ENCODE data around the gene MYO6. TPM values are rescaled to one million over a fixed set of nuclear protein-coding genes. Genes with fewer than 3 reads are reported as not detected.

Gene MYO6
- total RNA-seq, 1 experiment from 2014 or later: 44.1 TPM

- Histone ChIP-seq H3K9ac (ENCODE audit: low read length) (no peak overlapping the region), H3K27me3 (ENCODE audit: insufficient read depth, low read length) (no peaks in the 10 kb centered on the region), H4K20me1 (ENCODE audit: insufficient read depth) (peaks cover 5% of the 10 kb centered on the region; the same call in 1 of the 2 replicates), H3K4me1 (ENCODE audit: control insufficient read depth in 1 of 2, insufficient read depth in 2 of 2, low read length in 2 of 2) (peaks cover 3 to 5% of the 10 kb centered on the region in 2 experiments; a peak in 1 of 4 replicates), H3K9me2 (ENCODE audit: insufficient read depth) (no peaks in the 10 kb centered on the region), H3K9me3 (ENCODE audit: control insufficient read depth in 1 of 2, insufficient read depth in 1 of 2, low read depth in 1 of 2, low read length in 2 of 2) (no peaks in the 10 kb centered on the region), H3K4me3 (replicated peaks in 1 of 2; ENCODE audit: low read depth in 1 of 2, low read length in 2 of 2) (no peak overlapping the region), H3K79me2 (ENCODE audit: insufficient read depth, low read length) (peaks cover 65% of the 10 kb centered on the region), H2AFZ (ENCODE audit: low read depth, low read length, poor library complexity, severe bottlenecking) (no peak overlapping the region), H3K36me3 (ENCODE audit: control insufficient read depth in 1 of 2, insufficient read depth in 2 of 2, low read length in 2 of 2) (no peaks in the 10 kb centered on the region), H3K4me2 (ENCODE audit: low read length) (no peak overlapping the region), H3K27ac (ENCODE audit: low read depth, low read length) (no peak overlapping the region)
- intact Hi-C loops (cut with micrococcal nuclease): no loop called here
- DNase-seq (ENCODE audit: low read depth, low spot score) (no peak), ATAC-seq (no peak)
- BruUV-seq (replicated peaks): no TSS peak
- TF ChIP-seq ZFX (IDR thresholded peaks at IDR 0.05): no peak
- TF ChIP-seq FOSL1 (IDR thresholded peaks at IDR 0.05; ENCODE audit: low read depth): no peak
- TF ChIP-seq SP1 (IDR thresholded peaks at IDR 0.05; ENCODE audit: low read depth): no peak
- no peak for TF ChIP-seq CEBPB (IDR thresholded peaks at IDR 0.05; ENCODE audit: low read depth)
- TF ChIP-seq RAD21 (IDR thresholded peaks at IDR 0.05; ENCODE audit: low read depth): no peak
- RAD21 ChIA-PET (ENCODE audit: low non-redundant PET in 1 of 2, low total read pairs in 2 of 2, uncharacterized antibody in 2 of 2, unreplicated experiment in 2 of 2): no interaction called here
- CTCF ChIA-PET: no interaction called here
- POLR2A ChIA-PET: no interaction called here
Measured at GRCh38 chr6:75775219-75775618, 26.2 kb downstream of the MYO6 start.

DNA sequence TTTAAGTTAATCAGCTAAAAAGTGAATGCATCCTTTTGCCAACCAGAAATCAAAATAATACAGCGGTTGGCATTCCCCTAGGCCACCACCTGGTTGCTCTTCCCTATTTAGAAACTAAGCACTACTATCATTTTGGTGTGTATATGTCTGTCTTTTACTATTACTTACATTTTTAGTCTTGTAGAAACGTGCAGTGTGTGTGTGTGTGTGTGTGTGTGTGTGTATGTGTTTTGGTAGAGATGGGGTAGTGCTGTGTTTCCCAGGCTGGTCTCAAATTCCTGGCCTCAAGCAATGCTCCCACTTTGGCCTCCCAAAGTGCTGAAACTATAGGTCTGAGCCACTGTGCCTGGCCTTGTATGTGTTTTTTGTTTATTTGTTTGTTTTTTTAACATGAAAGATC, 27.4 kb downstream of the MYO6 start:
- Histone ChIP-seq H4K20me1 (ENCODE audit: insufficient read depth) (peaks cover 5% of the 10 kb centered on the region; the same call in 1 of the 2 replicates), H3K4me3 (replicated peaks in 1 of 2; ENCODE audit: low read depth in 1 of 2, low read length in 2 of 2) (no peak overlapping the region), H3K9me3 (ENCODE audit: control insufficient read depth in 1 of 2, insufficient read depth in 1 of 2, low read depth in 1 of 2, low read length in 2 of 2) (no peaks in the 10 kb centered on the region), H3K4me1 (ENCODE audit: control insufficient read depth in 1 of 2, insufficient read depth in 2 of 2, low read length in 2 of 2) (peaks cover 3 to 11% of the 10 kb centered on the region in 2 experiments; a peak in 3 of 4 replicates), H3K27me3 (ENCODE audit: insufficient read depth, low read length) (no peaks in the 10 kb centered on the region), H2AFZ (ENCODE audit: low read depth, low read length, poor library complexity, severe bottlenecking) (no peak overlapping the region), H3K79me2 (ENCODE audit: insufficient read depth, low read length) (peaks cover 59% of the 10 kb centered on the region), H3K9me2 (ENCODE audit: insufficient read depth) (no peaks in the 10 kb centered on the region), H3K36me3 (ENCODE audit: control insufficient read depth in 1 of 2, insufficient read depth in 2 of 2, low read length in 2 of 2) (no peaks in the 10 kb centered on the region), H3K27ac (ENCODE audit: low read depth, low read length) (no peak overlapping the region), H3K9ac (ENCODE audit: low read length) (no peak overlapping the region), H3K4me2 (ENCODE audit: low read length) (no peak overlapping the region)
- POLR2A ChIA-PET: no interaction called here
- DNase-seq (ENCODE audit: low read depth, low spot score) (no peak), ATAC-seq (no peak)
- TF ChIP-seq POLR2A (IDR thresholded peaks at IDR 0.05; ENCODE audit: borderline replicate concordance, extremely low read depth, insufficient read depth, insufficient read length): no peak
- no peak for TF ChIP-seq ZNF274 (IDR thresholded peaks at IDR 0.05; ENCODE audit: low read depth, low read length)
- TF ChIP-seq CEBPB (IDR thresholded peaks at IDR 0.05; ENCODE audit: low read depth): no peak
- no peak for TF ChIP-seq POLR2AphosphoS5 (IDR thresholded peaks at IDR 0.05; ENCODE audit: low read depth, low read length)
- no peak for TF ChIP-seq YY1 (IDR thresholded peaks at IDR 0.05; ENCODE audit: extremely low read depth, insufficient replicate concordance, low read depth, low read length)
- TF ChIP-seq ELF1 (IDR thresholded peaks at IDR 0.05; ENCODE audit: borderline replicate concordance, low read depth): no peak
- TF ChIP-seq EGR1 (IDR thresholded peaks at IDR 0.05; ENCODE audit: low read depth): no peak
- no peak for TF ChIP-seq SP1 (IDR thresholded peaks at IDR 0.05; ENCODE audit: low read depth)
- TF ChIP-seq EZH2phosphoT487 (IDR thresholded peaks at IDR 0.05; ENCODE audit: borderline replicate concordance): no peak
- TF ChIP-seq CBX3 (IDR thresholded peaks at IDR 0.05; ENCODE audit: low read depth): no peak
- TF ChIP-seq FOSL1 (IDR thresholded peaks at IDR 0.05; ENCODE audit: low read depth): no peak
- TF ChIP-seq ZBTB33 (IDR thresholded peaks at IDR 0.05; ENCODE audit: extremely low read depth, insufficient replicate concordance, low read length): no peak
- TF ChIP-seq ZFX (IDR thresholded peaks at IDR 0.05): no peak
- TF ChIP-seq SIN3A (IDR thresholded peaks at IDR 0.05; ENCODE audit: low read depth): no peak
- no peak for TF ChIP-seq EZH2 (IDR thresholded peaks at IDR 0.05)
- no peak for TF ChIP-seq SRF (IDR thresholded peaks at IDR 0.05; ENCODE audit: low read depth)
- TF ChIP-seq RAD21 (IDR thresholded peaks at IDR 0.05; ENCODE audit: low read depth): no peak
- TF ChIP-seq JUND (IDR thresholded peaks at IDR 0.05): no peak
- RAD21 ChIA-PET (ENCODE audit: low non-redundant PET in 1 of 2, low total read pairs in 2 of 2, uncharacterized antibody in 2 of 2, unreplicated experiment in 2 of 2): no interaction called here
- BruUV-seq (replicated peaks): no TSS peak
- CTCF ChIA-PET: no interaction called here
- intact Hi-C loops (cut with micrococcal nuclease): no loop called here

All from HCT116 (cell line).